ENCODE results near the gene LPAR6.

LPAR6 gene

DNA sequence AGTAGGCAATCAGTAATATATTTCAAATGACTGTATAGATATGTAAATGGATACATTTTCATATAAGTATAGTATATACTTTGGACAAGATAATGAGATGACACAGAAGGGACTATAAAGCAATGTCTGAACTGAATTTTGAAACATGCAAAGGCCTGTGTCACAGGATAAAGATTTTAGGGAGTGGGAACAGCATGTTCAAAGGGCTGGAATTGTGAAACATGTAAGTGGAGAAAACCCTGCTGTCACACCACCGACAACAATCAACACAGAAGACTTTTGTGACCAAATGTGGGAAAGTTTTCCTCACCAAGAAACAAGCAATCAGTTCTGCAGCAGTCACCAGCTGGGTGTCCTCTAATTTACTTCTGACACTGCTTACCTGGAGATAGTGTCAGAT lies 42.9 kb downstream of the LPAR6 start:
- no peak for DNase-seq (ENCODE audit: low read depth)
